OCI-LY7 (cell line): ENCODE measurements around the gene CETP. TPM values are rescaled to one million over a fixed set of nuclear protein-coding genes. Genes with fewer than 3 reads are reported as not detected.
A peak's percentile ranks its signal among the peaks of the same experiment; 100 is the strongest.

Source experiments
- BruUV-seq: library from RNA; stranded (reverse); fragments of 400-500 nt; replicated peaks from 2 replicates; lab custom pipeline; 2021; lab: Mats Ljungman, UMichigan
- CTCF ChIA-PET: fragments of 300-600 bp; sonication (Branson Sonifier 250); formaldehyde crosslinking; loops from one replicate; lab custom pipeline; 2022; ENCODE audit warnings: antibody characterized with exemption; ENCODE audit not compliant: unreplicated experiment; lab: Charles Lee
- POLR2A ChIA-PET: fragments of 300-600 bp; sonication (Branson Sonifier 250); formaldehyde crosslinking; loops from one replicate; lab custom pipeline; 2022; ENCODE audit warnings: antibody characterized with exemption; lab: Charles Lee
- DNase-seq: peaks from one replicate; pipeline ENCODE4 v3.0.0-alpha.2; 2015; ENCODE audit warnings: low spot score
- H2AFZ ChIP-seq: fragments of 200-600 bp; sonication (generic), shearing (Covaris generic); 2 replicates; pipeline ENCODE4 v1.6.1; 2014; ENCODE audit warnings: mild to moderate bottlenecking, antibody characterized with exemption, low read length, moderate library complexity
- H3K27ac ChIP-seq: fragments of 200-600 bp; sonication (generic); 2 replicates; pipeline ENCODE4 v1.5.1; 2014; ENCODE audit warnings: mixed run types, low read depth, mild to moderate bottlenecking, moderate library complexity, low read length, inconsistent platforms; ENCODE audit not compliant: poor library complexity, severe bottlenecking
- H3K36me3 ChIP-seq: fragments of 200-600 bp; sonication (generic); 2 replicates; pipeline ENCODE4 v1.6.1; 2014; ENCODE audit warnings: mild to moderate bottlenecking, antibody characterized with exemption, low read length, moderate library complexity, mixed read lengths; ENCODE audit not compliant: insufficient read depth
- H3K4me1 ChIP-seq: fragments of 200-600 bp; sonication (generic); 2 replicates; pipeline ENCODE4 v1.5.1; 2014; ENCODE audit warnings: mild to moderate bottlenecking, low read length; ENCODE audit not compliant: insufficient read depth, poor library complexity, severe bottlenecking
- H3K4me2 ChIP-seq: fragments of 200-600 bp; sonication (generic); 2 replicates; pipeline ENCODE4 v1.6.1; 2014; ENCODE audit warnings: mild to moderate bottlenecking, low read length
- H3K4me3 ChIP-seq: fragments of 200-600 bp; sonication (generic); 2 replicates; pipeline ENCODE4 v1.5.1; 2014; ENCODE audit warnings: mild to moderate bottlenecking, low read depth, low read length; ENCODE audit not compliant: poor library complexity, severe bottlenecking
- H3K79me2 ChIP-seq: fragments of 200-600 bp; sonication (generic); 2 replicates; pipeline ENCODE4 v1.6.1; 2016; ENCODE audit warnings: low read depth, mild to moderate bottlenecking, low read length, moderate library complexity, mixed read lengths; ENCODE audit not compliant: insufficient read depth
- H3K9me2 ChIP-seq: fragments of 200-600 bp; sonication (generic); 2 replicates; pipeline ENCODE4 v1.6.1; 2016; ENCODE audit warnings: mild to moderate bottlenecking, low read length, mixed read lengths; ENCODE audit not compliant: insufficient read depth
- H3K9me3 ChIP-seq: fragments of 200-600 bp; sonication (generic); 2 replicates; pipeline ENCODE4 v1.6.1; 2014; ENCODE audit warnings: mild to moderate bottlenecking, mixed run types, low read length, mixed read lengths
- H4K20me1 ChIP-seq: fragments of 200-600 bp; sonication (generic); 2 replicates; pipeline ENCODE4 v1.6.1; 2014; ENCODE audit warnings: mild to moderate bottlenecking, antibody characterized with exemption, low read length, moderate library complexity, mixed read lengths; ENCODE audit not compliant: insufficient read depth
- CTCF ChIP-seq: fragments of 200-600 bp; sonication (generic); conservative IDR thresholded peaks from 2 replicates; pipeline ENCODE4 v1.5.1; 2014; ENCODE audit warnings: mild to moderate bottlenecking, antibody characterized with exemption, low read length, moderate library complexity, mixed read lengths
- EZH2phosphoT487 ChIP-seq: fragments of 200-600 bp; sonication (generic); IDR thresholded peaks from 2 replicates; pipeline ENCODE4 v1.6.1; 2018; ENCODE audit warnings: low read depth, borderline replicate concordance, mild to moderate bottlenecking, mixed run types, antibody characterized with exemption, low read length, moderate library complexity, mixed read lengths
- intact Hi-C: fragments of 100-400 bp; cut with micrococcal nuclease; formaldehyde crosslinking; loops from one replicate; pipeline ENCODE4 v1.10.0; 2022; ENCODE audit not compliant: unreplicated experiment
- total RNA-seq, 2 experiments: library from RNA; depleted of rRNA in 1 of 2; stranded (reverse); fragments of >200 nt in 1 of 2; shearing (Covaris generic) in 1 of 2; gene quantifications; 2 replicates each; pipeline ENCODE4 v1.2.3, GENCODE V29; 2014 to 2022

CETP gene
- total RNA-seq, 2 experiments from 2014 or later = 0.54 to 0.65 TPM

GRCh38 chr16:56941092-56941491, 20.7 kb upstream of the CETP start:
- H3K4me3 ChIP-seq = no peak overlapping the region
- intact Hi-C loops = no loop called here
- H3K4me1 ChIP-seq = peaks cover 64% of the 10 kb centered on the region
- peak overlapping the region; percentile 50 for H3K27ac ChIP-seq
- no peak for DNase-seq
- H3K9me3 ChIP-seq = no peaks in the 10 kb centered on the region
- no peaks in the 10 kb centered on the region for H3K9me2 ChIP-seq
- H3K36me3 ChIP-seq = peaks cover 99% of the 10 kb centered on the region
- no peak for TF ChIP-seq CTCF
- TF ChIP-seq EZH2phosphoT487 = no peak
- peaks cover 35% of the 10 kb centered on the region; the same call in 1 of the 2 replicates for H4K20me1 ChIP-seq
- peak overlapping the region; percentile 82 for H3K4me2 ChIP-seq
- CTCF ChIA-PET = interaction anchor here (1.0 kb wide), 1 partner anchor 10 kb away, joined by 3 read pairs; no protein-coding TSS in a partner anchor
- H2AFZ ChIP-seq = no peak overlapping the region
- H3K79me2 ChIP-seq = peaks cover 57% of the 10 kb centered on the region
- POLR2A ChIA-PET = interaction anchor here (0.8 to 1.3 kb wide), 3 partner anchors 9 to 78 kb away, joined by 5 to 6 read pairs (median 5); partner anchors contain the start of gene HERPUD1
- BruUV-seq = no TSS peak

GRCh38 chr16:56941856-56942331, 19.9 kb upstream of the CETP start:
- Histone ChIP-seq H3K9me2 (no peaks in the 10 kb centered on the region), H2AFZ (no peak overlapping the region), H3K4me3 (no peak overlapping the region), H3K36me3 (peaks cover 99% of the 10 kb centered on the region), H3K4me2 (no peak overlapping the region), H3K27ac (no peak overlapping the region), H4K20me1 (peaks cover 27% of the 10 kb centered on the region; the same call in 1 of the 2 replicates), H3K9me3 (no peaks in the 10 kb centered on the region), H3K4me1 (peaks cover 56% of the 10 kb centered on the region), H3K79me2 (peaks cover 49% of the 10 kb centered on the region)
- ChIA-PET CTCF (interaction anchor here (0.6 to 1.0 kb wide), 2 partner anchors 11 to 79 kb away, joined by 3 read pairs; no protein-coding TSS in a partner anchor), POLR2A (interaction anchor here (1.0 to 1.3 kb wide), 2 partner anchors 10 to 29 kb away, joined by 3 to 5 read pairs; partner anchors contain the start of gene HERPUD1)
- DNase-seq = no peak
- intact Hi-C loops = no loop called here
- no TSS peak for BruUV-seq
- no peak for TF ChIP-seq CTCF
- no peak for TF ChIP-seq EZH2phosphoT487

DNA sequence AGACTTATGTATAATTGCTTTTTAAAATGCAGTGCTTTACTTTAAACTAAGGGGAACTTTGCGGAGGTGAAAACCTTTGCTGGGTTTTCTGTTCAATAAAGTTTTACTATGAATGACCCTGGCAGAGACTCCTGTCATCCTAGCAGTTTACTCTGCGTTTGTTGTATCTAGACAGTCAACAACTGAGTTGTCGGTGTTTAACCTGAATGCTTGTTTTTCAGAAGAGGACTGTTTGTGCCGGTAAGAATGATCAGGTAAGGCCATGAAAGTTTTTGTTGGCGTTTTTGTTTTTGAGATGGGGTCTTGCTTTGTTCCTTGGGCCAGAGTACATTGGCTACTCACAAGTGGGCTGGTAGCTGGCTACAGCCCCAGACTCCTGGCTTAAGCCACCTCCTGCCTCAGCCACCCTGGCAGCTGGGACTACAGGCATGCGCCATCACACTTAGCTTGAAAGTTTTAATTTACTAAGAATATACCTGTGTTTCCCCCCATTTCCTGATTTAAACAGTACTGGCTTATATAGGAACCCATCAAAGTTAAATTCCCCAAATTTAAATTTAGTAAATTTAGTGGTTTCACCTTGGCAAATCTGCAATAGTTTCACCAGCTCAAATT, 17.9 kb upstream of the CETP start:
- CTCF ChIA-PET = no interaction called here

More for the DNA sequence above, 17.9 kb upstream of the CETP start:
- Histone ChIP-seq H3K36me3 (peaks cover 96% of the 10 kb centered on the region), H3K4me1 (peaks cover 36% of the 10 kb centered on the region), H3K9me2 (no peaks in the 10 kb centered on the region), H2AFZ (no peak overlapping the region), H3K27ac (peak overlapping the region; percentile 16), H3K9me3 (no peaks in the 10 kb centered on the region), H3K4me3 (no peak overlapping the region), H4K20me1 (peaks cover 15% of the 10 kb centered on the region; the same call in 1 of the 2 replicates), H3K79me2 (peaks cover 29% of the 10 kb centered on the region), H3K4me2 (no peak overlapping the region)
- intact Hi-C loops = no loop called here
- no peak for TF ChIP-seq CTCF
- no peak for TF ChIP-seq EZH2phosphoT487
- BruUV-seq = no TSS peak
- POLR2A ChIA-PET = interaction anchor here (0.6 to 1.6 kb wide), 3 partner anchors 13 to 84 kb away, joined by 3 to 9 read pairs (median 3); no protein-coding TSS in a partner anchor
- DNase-seq = no peak
